NCI-H82 (cell line): ENCODE measurements around the gene EIF4G1.

ENCODE experiments used
- DNase-seq: peaks from one replicate; lab custom pipeline; 2025; lab: John Stamatoyannopoulos, UW

EIF4G1 gene

GRCh38 chr3:184334470-184335158, 20.2 kb downstream of the EIF4G1 start:
- DNase-seq, result no peak

GRCh38 chr3:184335291-184335660, 20.9 kb downstream of the EIF4G1 start:
- no peak for DNase-seq

- DNase-seq, result peak; percentile 94
Observed at GRCh38 chr3:184335661-184336546, 21.5 kb downstream of the EIF4G1 start.

- peak; percentile 87 for DNase-seq
Observed at GRCh38 chr3:184336547-184337398, 22.4 kb downstream of the EIF4G1 start.

- DNase-seq, result no peak
Observed at GRCh38 chr3:184337399-184337714, 23.0 kb downstream of the EIF4G1 start, which contains the start of gene FAM131A. TSS of gene FAM131A (plus strand) at chr3:184337600. CDS start at chr3:184337631, 31 bp downstream.

- no peak for DNase-seq
Observed at GRCh38 chr3:184337981-184338380, 23.6 kb downstream of the EIF4G1 start.

- peak; percentile 91 for DNase-seq
Observed at GRCh38 chr3:184338511-184338945, 24.1 kb downstream of the EIF4G1 start.

- peak; percentile 66 for DNase-seq
Observed at GRCh38 chr3:184339001-184339400, 24.6 kb downstream of the EIF4G1 start.

GRCh38 chr3:184339451-184340135, 25.2 kb downstream of the EIF4G1 start:
- peak; percentile 58 for DNase-seq

- no peak for DNase-seq
Observed at GRCh38 chr3:184341925-184342324, 27.5 kb downstream of the EIF4G1 start.

GRCh38 chr3:184343200-184343876, 28.9 kb downstream of the EIF4G1 start:
- no peak for DNase-seq

- no peak for DNase-seq
Observed at GRCh38 chr3:184344579-184345316, 30.3 kb downstream of the EIF4G1 start.

- DNase-seq, result peak; percentile 84
Observed at GRCh38 chr3:184345317-184346144, 31.1 kb downstream of the EIF4G1 start.

GRCh38 chr3:184346480-184347190, 32.2 kb downstream of the EIF4G1 start:
- no peak for DNase-seq

GRCh38 chr3:184347321-184348056, 33.1 kb downstream of the EIF4G1 start:
- peak; percentile 76 for DNase-seq

- DNase-seq, result peak; percentile 66
Observed at GRCh38 chr3:184348057-184348382, 33.6 kb downstream of the EIF4G1 start.

- no peak for DNase-seq
Observed at GRCh38 chr3:184349563-184350470, 35.4 kb downstream of the EIF4G1 start.
